Ishikawa (cell line): ENCODE measurements around the gene LGALS14.

Experiments used
- CEBPB ChIP-seq: IDR thresholded peaks from 2 replicates; pipeline ENCODE4 v1.6.1; 2012
- CREB1 ChIP-seq: IDR thresholded peaks from 2 replicates; pipeline ENCODE4 v1.6.1; 2012; ENCODE audit warnings: low read depth
- EGR1 ChIP-seq: IDR thresholded peaks from 2 replicates; pipeline ENCODE4 v1.6.1; 2012
- EP300 ChIP-seq: IDR thresholded peaks from 2 replicates; pipeline ENCODE4 v1.6.1; 2012; ENCODE audit warnings: borderline replicate concordance
- FOXM1 ChIP-seq: IDR thresholded peaks from 2 replicates; pipeline ENCODE4 v1.6.1; 2012; ENCODE audit warnings: low read depth, borderline replicate concordance
- NFIC ChIP-seq: IDR thresholded peaks from 2 replicates; pipeline ENCODE4 v1.6.1; 2012
- RAD21 ChIP-seq: IDR thresholded peaks from 2 replicates; pipeline ENCODE4 v1.6.1; 2012; ENCODE audit warnings: low read depth
- TAF1 ChIP-seq: IDR thresholded peaks from 2 replicates; pipeline ENCODE4 v1.6.1; 2012; ENCODE audit warnings: low read depth, mild to moderate bottlenecking
- TCF12 ChIP-seq: IDR thresholded peaks from 2 replicates; pipeline ENCODE4 v1.6.1; 2012; ENCODE audit warnings: low read depth
- TEAD4 ChIP-seq: IDR thresholded peaks from 2 replicates; pipeline ENCODE4 v1.6.1; 2012
- USF1 ChIP-seq: IDR thresholded peaks from 2 replicates; pipeline ENCODE4 v1.6.1; 2012
- YY1 ChIP-seq: IDR thresholded peaks from 2 replicates; pipeline ENCODE4 v1.6.1; 2012; ENCODE audit warnings: low read depth
- ZBTB7A ChIP-seq: IDR thresholded peaks from 2 replicates; pipeline ENCODE4 v1.6.1; 2012; ENCODE audit warnings: low read depth
- TF ChIP-seq, protein P1 (sequence below): IDR thresholded peaks from 2 replicates; pipeline ENCODE4 v1.6.1; 2012
- TF ChIP-seq, protein P2 (sequence below): IDR thresholded peaks from 2 replicates; pipeline ENCODE4 v1.6.1; 2012; ENCODE audit warnings: low read depth, mild to moderate bottlenecking

The LGALS14 gene

DNA sequence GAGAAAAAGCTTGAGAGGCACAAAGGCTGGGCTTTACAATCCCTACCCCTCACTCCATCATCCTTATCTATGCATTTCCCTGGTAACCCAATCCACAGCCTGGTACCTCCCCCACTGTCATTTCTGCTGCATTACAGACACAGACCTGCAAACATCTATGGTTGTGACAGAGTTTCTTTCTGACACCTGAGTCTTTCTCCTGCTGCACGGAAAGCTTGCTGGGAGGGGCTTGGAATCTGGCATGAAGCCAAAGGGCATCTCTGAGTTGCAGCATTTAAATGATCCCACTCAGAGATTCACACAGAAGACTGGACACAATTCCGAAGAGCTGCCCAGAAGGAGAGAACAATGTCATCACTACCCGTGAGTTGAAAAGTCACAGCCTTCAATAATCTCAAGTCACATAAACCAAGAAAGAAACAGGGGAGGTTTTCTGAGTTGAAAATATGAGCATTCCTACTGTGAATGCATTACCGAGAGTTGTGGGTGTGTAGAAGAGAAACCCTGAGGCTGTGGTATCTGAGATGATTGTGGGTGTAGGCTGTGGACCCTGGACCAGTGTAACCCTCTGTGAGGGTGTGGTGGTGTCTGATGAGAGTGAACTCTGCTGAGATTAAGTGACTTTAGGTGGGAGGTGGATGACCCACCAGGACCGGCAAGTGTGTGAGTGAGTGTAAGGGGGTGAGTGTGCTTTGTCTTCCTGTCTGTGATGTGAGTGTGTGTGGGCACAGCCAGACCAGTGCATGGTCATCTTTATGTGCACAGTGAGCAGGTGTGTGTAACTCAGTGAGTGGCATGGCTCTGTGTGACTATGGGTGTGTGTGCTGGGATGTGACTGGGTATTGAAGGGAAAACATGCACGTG, at the start of gene LGALS14:
TSS of gene LGALS14 (plus strand) at position 301 of the 864 bp plus-strand sequence. CDS start at position 349, 48 bp downstream.
- TF ChIP-seq EP300 (no peak), EGR1 (no peak), FOXM1 (no peak), NFIC (peak; percentile 18; the same call in 1 of the 2 replicates), YY1 (no peak), CREB1 (no peak), TAF1 (no peak)

DNA sequence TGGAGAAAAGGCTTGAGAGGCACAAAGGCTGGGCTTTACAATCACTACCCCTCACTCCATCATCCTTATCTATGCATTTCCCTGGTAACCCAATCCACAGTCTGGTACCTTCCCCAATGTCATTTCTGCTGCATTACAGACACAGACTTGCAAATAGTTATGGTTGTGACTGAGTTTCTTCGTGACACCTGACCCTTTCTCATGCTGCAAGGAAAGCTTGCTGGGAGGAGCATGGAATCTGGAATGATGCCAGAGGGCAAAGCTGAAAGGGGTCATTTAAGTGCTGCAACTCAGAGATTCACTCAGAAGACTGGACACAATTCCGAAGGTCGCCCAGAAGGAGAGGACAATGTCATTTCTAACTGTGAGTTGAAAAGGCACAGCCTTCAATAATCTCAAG, 48.7 kb upstream of the LGALS14 start, which contains the start of gene LGALS16:
TSS of gene LGALS16 (plus strand) at position 301 of the 400 bp plus-strand sequence. CDS start at position 350, 49 bp downstream.
- TF ChIP-seq TEAD4 = no peak
- TF ChIP-seq USF1 = no peak
- no peak for TF ChIP-seq RAD21
- no peak for TF ChIP-seq ZBTB7A
- TF ChIP-seq, protein P1, sequence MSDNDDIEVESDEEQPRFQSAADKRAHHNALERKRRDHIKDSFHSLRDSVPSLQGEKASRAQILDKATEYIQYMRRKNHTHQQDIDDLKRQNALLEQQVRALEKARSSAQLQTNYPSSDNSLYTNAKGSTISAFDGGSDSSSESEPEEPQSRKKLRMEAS = no peak
- TF ChIP-seq TAF1 = no peak
- TF ChIP-seq TCF12 = no peak
- TF ChIP-seq, protein P2, sequence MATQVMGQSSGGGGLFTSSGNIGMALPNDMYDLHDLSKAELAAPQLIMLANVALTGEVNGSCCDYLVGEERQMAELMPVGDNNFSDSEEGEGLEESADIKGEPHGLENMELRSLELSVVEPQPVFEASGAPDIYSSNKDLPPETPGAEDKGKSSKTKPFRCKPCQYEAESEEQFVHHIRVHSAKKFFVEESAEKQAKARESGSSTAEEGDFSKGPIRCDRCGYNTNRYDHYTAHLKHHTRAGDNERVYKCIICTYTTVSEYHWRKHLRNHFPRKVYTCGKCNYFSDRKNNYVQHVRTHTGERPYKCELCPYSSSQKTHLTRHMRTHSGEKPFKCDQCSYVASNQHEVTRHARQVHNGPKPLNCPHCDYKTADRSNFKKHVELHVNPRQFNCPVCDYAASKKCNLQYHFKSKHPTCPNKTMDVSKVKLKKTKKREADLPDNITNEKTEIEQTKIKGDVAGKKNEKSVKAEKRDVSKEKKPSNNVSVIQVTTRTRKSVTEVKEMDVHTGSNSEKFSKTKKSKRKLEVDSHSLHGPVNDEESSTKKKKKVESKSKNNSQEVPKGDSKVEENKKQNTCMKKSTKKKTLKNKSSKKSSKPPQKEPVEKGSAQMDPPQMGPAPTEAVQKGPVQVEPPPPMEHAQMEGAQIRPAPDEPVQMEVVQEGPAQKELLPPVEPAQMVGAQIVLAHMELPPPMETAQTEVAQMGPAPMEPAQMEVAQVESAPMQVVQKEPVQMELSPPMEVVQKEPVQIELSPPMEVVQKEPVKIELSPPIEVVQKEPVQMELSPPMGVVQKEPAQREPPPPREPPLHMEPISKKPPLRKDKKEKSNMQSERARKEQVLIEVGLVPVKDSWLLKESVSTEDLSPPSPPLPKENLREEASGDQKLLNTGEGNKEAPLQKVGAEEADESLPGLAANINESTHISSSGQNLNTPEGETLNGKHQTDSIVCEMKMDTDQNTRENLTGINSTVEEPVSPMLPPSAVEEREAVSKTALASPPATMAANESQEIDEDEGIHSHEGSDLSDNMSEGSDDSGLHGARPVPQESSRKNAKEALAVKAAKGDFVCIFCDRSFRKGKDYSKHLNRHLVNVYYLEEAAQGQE = no peak
- TF ChIP-seq EP300 = no peak
- TF ChIP-seq FOXM1 = no peak
- TF ChIP-seq CEBPB = no peak
- no peak for TF ChIP-seq YY1
- TF ChIP-seq NFIC = no peak
- TF ChIP-seq EGR1 = no peak
- TF ChIP-seq CREB1 = no peak

DNA sequence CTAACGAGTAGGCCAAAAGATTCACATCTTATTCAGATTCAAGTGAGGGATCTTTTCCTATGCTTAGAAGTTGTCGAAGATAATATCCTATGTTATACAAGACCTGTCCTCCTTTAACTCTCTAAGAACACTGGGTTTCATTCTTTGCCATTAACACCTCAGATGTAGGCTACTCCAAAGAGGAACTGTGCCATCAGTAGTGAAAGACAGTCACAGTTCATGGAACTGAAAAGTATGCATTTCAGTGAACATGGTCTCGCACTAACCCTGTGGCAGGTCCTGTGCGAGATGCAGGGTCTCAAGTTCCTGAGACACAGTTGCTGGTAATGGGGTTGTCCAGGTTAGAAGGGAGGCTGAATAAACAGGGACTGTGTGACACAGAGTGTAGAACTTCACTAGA, 44.5 kb upstream of the LGALS14 start:
- TF ChIP-seq RAD21 (no peak), USF1 (no peak), NFIC (no peak), EP300 (no peak), YY1 (no peak), TAF1 (no peak), FOXM1 (no peak), CREB1 (no peak), EGR1 (no peak), TCF12 (no peak), TEAD4 (no peak), CEBPB (no peak), ZBTB7A (no peak)
- TF ChIP-seq, protein P2 = no peak
- TF ChIP-seq, protein P1 = no peak

DNA sequence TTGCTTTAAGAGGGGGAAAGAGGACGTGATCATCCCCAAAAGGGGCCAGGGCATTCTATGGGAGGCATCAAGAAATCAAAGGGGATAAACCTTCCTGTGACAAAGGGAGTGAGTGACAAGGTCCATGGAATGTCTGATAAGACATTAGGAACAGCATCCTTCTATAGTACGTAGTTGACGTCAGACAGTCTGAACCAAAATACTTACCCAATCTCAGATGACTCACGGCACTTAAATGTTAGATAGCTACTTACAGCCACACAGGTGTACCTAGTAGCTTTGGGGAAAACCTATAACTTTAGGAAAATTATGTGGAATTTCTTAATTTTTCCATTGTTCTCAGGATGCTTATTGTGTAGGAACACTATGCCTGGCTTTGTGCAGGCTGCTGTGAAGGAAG, 43.6 kb upstream of the LGALS14 start:
- TF ChIP-seq EP300 = no peak
- no peak for TF ChIP-seq ZBTB7A

DNA sequence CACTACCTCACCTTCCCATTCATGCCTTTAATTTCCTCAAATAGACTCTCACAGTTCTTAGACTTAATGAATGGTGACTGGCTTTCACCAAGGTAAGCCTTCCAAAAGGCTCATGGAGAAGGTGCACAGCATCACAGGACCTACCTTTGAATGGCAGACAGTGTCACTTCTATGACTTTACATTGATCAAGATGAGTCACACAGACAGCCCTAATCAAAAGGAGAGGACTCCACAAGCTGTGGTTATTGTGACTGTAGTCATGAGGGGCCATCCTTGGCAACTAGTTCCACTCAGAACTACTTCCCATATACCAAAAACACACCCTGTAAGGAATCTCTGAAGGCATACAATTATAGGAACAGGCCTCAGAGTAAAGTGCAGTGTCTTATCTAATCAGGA, 42.7 kb upstream of the LGALS14 start:
- TF ChIP-seq, protein P1 = no peak
- TF ChIP-seq USF1 (no peak), TEAD4 (no peak), NFIC (no peak), ZBTB7A (no peak), RAD21 (no peak)
